Activated CD8-positive, alpha-beta memory T cell treated with anti-CD3 and anti-CD28 coated beads for 1 hour (primary cell): ENCODE data around the gene SPRED3.
"Not testable (repeated sequence)": the region's sequence is repeated elsewhere in the genome, so short reads cannot be mapped to it uniquely, and the experiment has no call there.

Source experiments
- DNase-seq, 2 donors: peaks; one replicate each; pipeline ENCODE4 v3.0.0-alpha.2; 2020; ENCODE audit warnings: low read depth in 1 of 2; ENCODE audit errors: extremely low read depth in 1 of 2

The SPRED3 gene

GRCh38 chr19:38389101-38389925 lies 816 bp downstream of the SPRED3 start:
- DNase-seq = no peak

GRCh38 chr19:38389957-38390924 lies 1.7 kb downstream of the SPRED3 start:
- DNase-seq = no peak

- DNase-seq = no peak
Observed at GRCh38 chr19:38391911-38392464, 3.5 kb downstream of the SPRED3 start.

GRCh38 chr19:38392707-38393308 lies 4.3 kb downstream of the SPRED3 start:
- DNase-seq = no peak

GRCh38 chr19:38394488-38394887 lies 6.0 kb downstream of the SPRED3 start:
- peak in 1 of 2 donors; percentile 33 for DNase-seq

- DNase-seq = no peak
Observed at GRCh38 chr19:38395381-38396114, 7.1 kb downstream of the SPRED3 start.

GRCh38 chr19:38399081-38399480 lies 10.6 kb downstream of the SPRED3 start:
- no peak for DNase-seq

GRCh38 chr19:38399537-38399936 lies 11.0 kb downstream of the SPRED3 start:
- no peak for DNase-seq

GRCh38 chr19:38400361-38400760 lies 11.9 kb downstream of the SPRED3 start:
- no peak for DNase-seq

GRCh38 chr19:38401148-38401547 lies 12.7 kb downstream of the SPRED3 start:
- DNase-seq = no peak

GRCh38 chr19:38402623-38402966 lies 14.1 kb downstream of the SPRED3 start:
- no peak for DNase-seq

- peak; percentile 94 to 96 for DNase-seq
Observed at GRCh38 chr19:38402967-38403674, 14.6 kb downstream of the SPRED3 start, which contains the start of gene FAM98C. TSS of gene FAM98C (plus strand) at chr19:38403093. CDS start at chr19:38403154, 61 bp downstream.

- DNase-seq = no peak
Observed at GRCh38 chr19:38404858-38405257, 16.4 kb downstream of the SPRED3 start.

GRCh38 chr19:38405276-38405675 lies 16.8 kb downstream of the SPRED3 start:
- no peak for DNase-seq

GRCh38 chr19:38409631-38410133 lies 21.2 kb downstream of the SPRED3 start:
- DNase-seq = no peak

- DNase-seq = not testable (repeated sequence)
Observed at GRCh38 chr19:38410407-38410806, 21.9 kb downstream of the SPRED3 start.

- DNase-seq = no peak
Observed at GRCh38 chr19:38411041-38411712, 22.7 kb downstream of the SPRED3 start.

GRCh38 chr19:38411898-38412297 lies 23.4 kb downstream of the SPRED3 start:
- not testable (repeated sequence) for DNase-seq

GRCh38 chr19:38412491-38412890 lies 24.0 kb downstream of the SPRED3 start:
- DNase-seq = no peak
